HG03103 (cell line): ENCODE measurements around the gene MET.

Experiments used
- ATAC-seq: cut with Tn5 transposase; IDR thresholded peaks from one replicate; pipeline ENCODE4 v1.9.1; 2021; ENCODE audit warnings: low read depth; ENCODE audit not compliant: unreplicated experiment

MET gene

DNA sequence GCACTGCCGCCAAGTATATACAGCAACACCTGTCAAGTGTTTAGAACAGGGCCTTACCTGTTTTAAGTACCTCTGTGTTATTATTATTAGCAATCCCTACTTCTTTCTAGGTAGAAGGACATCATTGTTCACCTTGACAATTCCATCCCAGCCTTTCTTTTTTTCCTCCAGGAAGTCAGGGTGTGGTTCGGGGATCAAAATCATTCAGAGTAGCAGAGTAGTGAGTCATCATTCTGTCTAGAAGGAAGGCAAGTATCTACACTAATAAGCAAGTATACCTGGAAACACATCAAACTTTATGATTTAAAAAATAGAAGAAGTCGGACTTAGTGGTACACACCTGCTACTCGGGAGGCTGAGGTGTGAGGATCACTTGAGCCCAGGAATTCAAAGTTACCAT, 164.9 kb downstream of the MET start:
- ATAC-seq, result no peak

DNA sequence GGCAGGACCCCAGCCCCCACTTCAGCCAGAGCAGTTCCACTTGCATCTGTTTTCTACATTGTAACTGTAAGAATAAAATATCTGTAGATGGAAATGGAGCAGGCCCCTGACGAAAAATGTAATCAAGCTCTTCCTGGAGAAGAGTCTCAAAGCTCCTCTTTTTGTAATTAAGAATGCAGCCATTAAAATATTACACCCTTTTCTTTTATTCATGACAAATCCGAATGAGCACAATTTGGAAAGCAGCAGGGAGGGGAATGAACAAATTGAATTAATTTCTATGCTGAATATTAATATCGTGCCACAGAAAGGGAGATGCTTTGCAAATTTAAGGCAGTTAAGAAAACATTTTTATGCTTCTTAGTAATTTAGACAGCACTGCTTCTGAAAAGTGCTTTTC, 165.6 kb downstream of the MET start:
- no peak for ATAC-seq

DNA sequence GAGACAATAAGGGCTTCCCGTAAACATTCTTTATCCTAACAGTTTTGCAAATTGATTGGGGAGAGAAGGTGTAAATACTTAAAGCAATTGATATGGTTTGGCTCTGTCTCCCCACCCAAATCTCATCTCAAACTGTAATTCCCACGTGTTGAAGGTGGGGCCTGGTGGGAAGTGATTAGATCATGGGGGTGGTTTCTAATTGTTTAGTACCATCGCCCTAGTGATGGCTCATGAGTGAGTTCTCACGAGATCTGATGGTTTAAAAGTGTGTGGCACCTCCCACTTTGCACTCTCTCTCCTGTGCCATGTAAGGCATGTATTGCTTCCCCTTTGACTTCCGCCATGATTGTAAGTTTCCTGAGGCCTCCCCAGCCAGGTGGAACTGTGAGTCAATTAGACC, 168.3 kb downstream of the MET start:
- no peak for ATAC-seq

DNA sequence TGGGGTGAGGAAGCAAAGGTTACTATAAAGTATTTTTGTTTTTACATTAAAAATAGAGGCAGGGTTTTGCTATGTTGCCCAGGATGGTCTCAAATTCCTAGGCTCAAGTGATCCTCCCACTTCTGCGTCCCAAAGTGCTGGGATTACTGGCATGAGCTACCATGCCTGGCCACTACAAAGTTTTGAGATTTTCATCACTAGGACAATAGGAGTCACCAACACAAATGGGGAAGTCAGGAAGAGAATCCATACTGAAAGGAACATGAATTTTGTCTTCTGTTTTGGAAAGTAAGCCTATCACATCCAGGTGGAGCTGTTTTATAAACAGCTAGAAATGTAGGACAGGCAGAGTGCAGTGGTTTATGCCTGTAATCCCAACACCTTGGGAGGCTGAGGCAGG, 170.4 kb downstream of the MET start:
- ATAC-seq, result no peak

DNA sequence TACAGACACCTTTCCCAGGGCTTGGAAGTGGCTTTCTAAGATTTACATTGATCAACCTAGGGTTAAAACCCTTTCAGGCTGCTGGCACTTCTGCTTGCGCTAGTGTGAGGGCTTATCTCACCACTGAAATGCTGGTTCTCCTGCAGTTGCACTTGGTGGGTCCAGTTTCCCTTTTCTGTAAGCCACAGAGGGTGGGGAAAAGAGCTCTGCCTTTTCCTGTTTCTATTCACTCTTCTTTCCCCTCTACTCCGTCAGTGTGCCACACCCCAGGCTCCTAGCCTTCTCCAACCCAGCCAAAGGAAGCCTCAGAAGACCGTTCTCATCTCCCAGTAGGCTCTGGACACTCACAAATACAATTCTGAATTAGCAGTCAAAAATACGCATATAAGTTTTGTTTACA, 171.4 kb downstream of the MET start:
- ATAC-seq, result no peak
